Colonic mucosa (tissue), 4 donors: ENCODE data around the gene SMCO4. TPM values are rescaled to one million over a fixed set of nuclear protein-coding genes. Genes with fewer than 3 reads are reported as not detected.

ENCODE experiments used
- DNase-seq: peaks from one replicate; pipeline ENCODE4 v3.0.0-alpha.2; 2020
- H3K27ac ChIP-seq: fragments of 200-600 bp; one replicate; pipeline ENCODE4 v1.8.0; 2021
- H3K27me3 ChIP-seq: fragments of 200-600 bp; one replicate; pipeline ENCODE4 v1.8.0; 2021
- H3K36me3 ChIP-seq: fragments of 200-600 bp; one replicate; pipeline ENCODE4 v1.8.0; 2021
- H3K4me1 ChIP-seq: fragments of 200-600 bp; one replicate; pipeline ENCODE4 v1.8.0; 2021; ENCODE audit warnings: mild to moderate bottlenecking
- H3K4me3 ChIP-seq: fragments of 200-600 bp; one replicate; pipeline ENCODE4 v1.8.0; 2021
- H3K9ac ChIP-seq, 2 donors: one replicate each; pipeline ENCODE4 v1.7.0; 2013; ENCODE audit warnings: control low read depth in 2 of 2, low read depth in 2 of 2, low read length in 2 of 2
- H3K9me3 ChIP-seq: fragments of 200-600 bp; one replicate; pipeline ENCODE4 v1.8.0; 2021
- intact Hi-C: fragments of 100-400 bp; cut with DNase I; formaldehyde crosslinking; loops from one replicate; pipeline ENCODE4 v1.14.1; 2022
- total RNA-seq, 2 donors: library from RNA; stranded (reverse); fragmentation: NEBNext Ultra II Directional in 1 of 2; extraction: Animal tissue kit (Norgen Biotek cat#: 25700) in 1 of 2; gene quantifications; one replicate each; pipeline ENCODE4 v1.2.1, GENCODE V29; 2021
- TF ChIP-seq, protein P1 (sequence below): fragments of 200-600 bp; IDR thresholded peaks from one replicate; pipeline ENCODE4 v1.8.0; 2022; ENCODE audit warnings: antibody characterized with exemption, mild to moderate bottlenecking
- donor health status: healthy.
- donor health status: DM: no; HTN: no; CAD: no.
- donor health status: DM: no; HTN: no; CAD: no.

SMCO4 gene
- total RNA-seq, 2 donors from 2014 or later: 47.2 to 73.7 TPM

DNA sequence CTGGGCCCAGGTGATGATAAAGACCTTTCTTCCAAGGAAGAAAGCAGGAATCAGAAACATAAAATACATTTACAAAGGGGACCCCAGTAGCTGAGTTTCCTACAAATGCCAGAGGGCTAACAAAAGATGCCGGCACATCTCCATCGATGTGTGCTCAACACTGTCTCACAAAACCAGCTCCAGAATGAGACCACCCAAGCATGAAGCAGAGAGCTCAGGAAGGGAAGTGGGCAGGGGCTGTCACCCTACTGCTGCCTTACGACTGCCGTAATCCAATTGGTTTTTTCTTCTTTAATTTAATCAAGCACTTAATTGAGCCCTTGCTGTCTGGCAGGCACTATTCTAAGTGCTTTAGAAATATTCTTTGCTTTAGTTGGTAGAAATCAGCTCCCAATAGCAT lies 26.1 kb downstream of the SMCO4 start:
- TF ChIP-seq, protein P1, sequence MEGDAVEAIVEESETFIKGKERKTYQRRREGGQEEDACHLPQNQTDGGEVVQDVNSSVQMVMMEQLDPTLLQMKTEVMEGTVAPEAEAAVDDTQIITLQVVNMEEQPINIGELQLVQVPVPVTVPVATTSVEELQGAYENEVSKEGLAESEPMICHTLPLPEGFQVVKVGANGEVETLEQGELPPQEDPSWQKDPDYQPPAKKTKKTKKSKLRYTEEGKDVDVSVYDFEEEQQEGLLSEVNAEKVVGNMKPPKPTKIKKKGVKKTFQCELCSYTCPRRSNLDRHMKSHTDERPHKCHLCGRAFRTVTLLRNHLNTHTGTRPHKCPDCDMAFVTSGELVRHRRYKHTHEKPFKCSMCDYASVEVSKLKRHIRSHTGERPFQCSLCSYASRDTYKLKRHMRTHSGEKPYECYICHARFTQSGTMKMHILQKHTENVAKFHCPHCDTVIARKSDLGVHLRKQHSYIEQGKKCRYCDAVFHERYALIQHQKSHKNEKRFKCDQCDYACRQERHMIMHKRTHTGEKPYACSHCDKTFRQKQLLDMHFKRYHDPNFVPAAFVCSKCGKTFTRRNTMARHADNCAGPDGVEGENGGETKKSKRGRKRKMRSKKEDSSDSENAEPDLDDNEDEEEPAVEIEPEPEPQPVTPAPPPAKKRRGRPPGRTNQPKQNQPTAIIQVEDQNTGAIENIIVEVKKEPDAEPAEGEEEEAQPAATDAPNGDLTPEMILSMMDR: no peak
- Histone ChIP-seq H3K4me3 (no peak overlapping the region), H3K4me1 (no peaks in the 10 kb centered on the region), H3K9me3 (no peaks in the 10 kb centered on the region), H3K9ac (no peak overlapping the region), H3K27me3 (no peaks in the 10 kb centered on the region), H3K27ac (no peak overlapping the region), H3K36me3 (no peaks in the 10 kb centered on the region)
- no peak for DNase-seq
- intact Hi-C loops: no loop called here

DNA sequence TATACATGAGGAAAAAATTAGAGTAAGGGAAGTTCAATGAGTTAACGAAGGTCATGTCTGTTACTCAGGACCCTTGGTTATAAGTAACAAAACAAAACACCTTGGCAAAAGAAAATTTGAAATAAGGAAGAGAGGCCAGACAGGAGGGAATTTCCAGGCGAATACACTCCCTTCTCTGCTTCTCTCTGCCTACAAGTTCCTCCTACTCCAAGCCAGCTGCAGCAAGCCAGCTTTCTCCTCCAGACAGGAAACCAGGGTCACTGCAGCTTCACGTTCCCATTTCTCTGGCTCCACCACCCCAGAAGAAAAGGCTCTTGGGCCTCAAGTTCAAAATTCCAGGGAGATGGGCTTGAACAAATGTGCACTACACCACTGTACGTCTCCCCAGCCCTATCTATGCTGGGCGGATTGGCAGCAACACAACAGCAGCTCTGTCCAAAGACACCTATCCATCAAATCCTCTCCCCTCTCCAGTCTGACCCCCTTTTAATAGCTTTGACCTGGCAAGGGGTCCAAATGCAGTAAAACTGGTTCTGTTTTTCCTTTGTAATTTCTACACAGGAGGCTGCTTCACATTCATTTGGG lies 27.7 kb downstream of the SMCO4 start:
- H3K27ac ChIP-seq: no peak overlapping the region
- H3K9ac ChIP-seq: no peak overlapping the region
- TF ChIP-seq, protein P1: no peak
- no peaks in the 10 kb centered on the region for H3K4me1 ChIP-seq
- no peak for DNase-seq
- H3K27me3 ChIP-seq: no peaks in the 10 kb centered on the region
- no peaks in the 10 kb centered on the region for H3K36me3 ChIP-seq
- no peaks in the 10 kb centered on the region for H3K9me3 ChIP-seq
- no peak overlapping the region for H3K4me3 ChIP-seq
- intact Hi-C loops: no loop called here

DNA sequence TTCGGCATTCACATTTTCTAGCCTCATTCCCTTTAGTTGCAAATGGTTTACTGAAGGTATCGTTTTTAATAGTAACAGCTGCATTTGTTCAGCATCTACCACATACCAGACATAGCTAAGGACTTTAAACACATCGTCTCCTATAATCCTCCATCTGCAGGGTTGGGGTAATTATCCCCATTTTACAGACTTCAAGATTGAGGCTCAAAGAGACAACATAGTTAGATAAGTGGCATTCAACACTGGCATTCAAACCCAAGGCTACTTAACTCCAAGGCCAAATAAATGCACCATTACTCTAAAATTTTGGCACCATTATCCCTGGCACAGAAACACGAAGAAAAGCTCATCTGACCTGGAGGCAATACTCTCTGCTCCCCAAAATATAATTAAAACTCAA lies 28.5 kb downstream of the SMCO4 start:
- no peak overlapping the region for H3K4me3 ChIP-seq
- TF ChIP-seq, protein P1: no peak
- H3K9me3 ChIP-seq: no peaks in the 10 kb centered on the region
- H3K27ac ChIP-seq: no peak overlapping the region
- no peak overlapping the region for H3K9ac ChIP-seq
- no peak for DNase-seq
- no peaks in the 10 kb centered on the region for H3K4me1 ChIP-seq
- intact Hi-C loops: no loop called here
- H3K36me3 ChIP-seq: no peaks in the 10 kb centered on the region
- no peaks in the 10 kb centered on the region for H3K27me3 ChIP-seq

DNA sequence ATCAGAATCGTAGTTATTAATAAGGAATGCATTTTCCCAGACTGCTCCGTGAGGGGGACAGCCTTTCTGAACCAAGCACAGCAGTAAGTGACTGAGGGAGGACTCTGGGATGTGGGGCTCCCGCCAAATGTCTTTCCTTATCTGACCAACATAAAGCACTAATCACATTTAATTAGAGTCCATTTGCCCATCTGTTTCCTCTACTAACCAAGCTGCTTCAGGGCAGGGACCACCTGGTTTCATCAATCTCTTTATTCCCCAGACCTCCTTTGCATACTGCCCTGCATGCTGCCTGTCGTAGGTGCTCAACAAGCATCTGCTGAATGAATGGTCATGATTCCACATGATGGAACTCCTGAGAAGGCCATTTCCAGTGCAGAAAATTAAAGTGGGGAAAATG lies 29.4 kb downstream of the SMCO4 start:
- no peaks in the 10 kb centered on the region for H3K9me3 ChIP-seq

DNA sequence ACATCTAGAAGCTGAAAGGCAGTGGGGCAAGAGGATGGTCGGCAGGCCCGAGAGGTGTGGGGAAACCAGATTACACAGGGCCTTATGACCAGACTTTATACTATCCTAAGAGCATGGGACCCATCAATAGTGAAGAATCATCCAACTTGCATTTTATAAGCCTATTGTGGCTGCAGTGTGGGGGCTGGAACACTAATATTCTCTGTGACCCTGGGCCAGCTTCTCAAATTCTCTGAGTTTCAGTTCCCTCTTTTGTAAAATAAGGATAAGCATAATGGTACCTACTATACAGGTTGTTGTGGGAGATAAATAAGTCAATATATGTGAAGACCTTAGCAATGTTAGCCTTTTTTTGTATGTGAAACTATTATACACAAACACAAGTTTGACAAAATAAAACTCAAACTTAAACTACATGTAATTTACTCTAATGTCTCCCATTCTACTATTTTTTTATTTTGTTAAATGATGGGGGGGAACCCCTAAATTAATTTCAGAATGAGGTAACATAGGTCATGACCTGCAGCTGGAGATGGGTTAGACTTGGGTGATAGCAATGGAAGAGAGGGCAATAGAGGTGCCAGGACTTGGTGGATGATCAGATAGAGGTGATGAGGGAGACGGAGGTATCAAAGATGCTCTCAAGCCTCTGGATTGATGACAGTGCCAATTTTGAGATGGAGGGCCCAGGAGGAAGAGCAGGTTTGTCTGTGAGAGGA lies 30.1 kb downstream of the SMCO4 start:
- intact Hi-C loops: no loop called here
- no peaks in the 10 kb centered on the region for H3K4me1 ChIP-seq
- no peaks in the 10 kb centered on the region for H3K36me3 ChIP-seq
- H3K9me3 ChIP-seq: no peaks in the 10 kb centered on the region
- no peak for DNase-seq
- no peaks in the 10 kb centered on the region for H3K27me3 ChIP-seq
- TF ChIP-seq, protein P1: no peak
- no peak overlapping the region for H3K27ac ChIP-seq
- no peak overlapping the region for H3K9ac ChIP-seq
- no peak overlapping the region for H3K4me3 ChIP-seq

More for the DNA sequence above, 29.4 kb downstream of the SMCO4 start:
- H3K27me3 ChIP-seq: no peaks in the 10 kb centered on the region
- intact Hi-C loops: no loop called here
- no peaks in the 10 kb centered on the region for H3K4me1 ChIP-seq
- H3K4me3 ChIP-seq: no peak overlapping the region
- H3K36me3 ChIP-seq: no peaks in the 10 kb centered on the region
- no peak overlapping the region for H3K9ac ChIP-seq
- H3K27ac ChIP-seq: no peak overlapping the region
- DNase-seq: no peak
- TF ChIP-seq, protein P1: no peak
